Measurements from ENCODE around the gene ZSWIM6. TPM values are rescaled to one million over a fixed set of nuclear protein-coding genes. Genes with fewer than 3 reads are reported as not detected.

The ZSWIM6 gene
- total RNA-seq, 4 donors from 2014 or later: 13.3 to 19.4 (median 16.0) TPM

GRCh38 chr5:61293873-61294272, 38.2 kb upstream of the ZSWIM6 start:
- H3K27me3 ChIP-seq: no peaks in the 10 kb centered on the region
- H3K27ac ChIP-seq: no peak overlapping the region
- TF ChIP-seq POLR2A (IDR thresholded peaks at IDR 0.05) (no peak), CTCF (IDR thresholded peaks at IDR 0.05) (no peak)
- H3K9me3 ChIP-seq: no peaks in the 10 kb centered on the region
- no peak for DNase-seq
- H3K4me1 ChIP-seq: peaks cover 0 to 15% (median 1%) of the 10 kb centered on the region in 4 donors
- H3K36me3 ChIP-seq: no peaks in the 10 kb centered on the region
- H3K4me3 ChIP-seq: no peak overlapping the region

- Histone ChIP-seq H3K4me3 (no peak overlapping the region), H3K9me3 (no peaks in the 10 kb centered on the region), H3K4me1 (peaks cover 0 to 13% (median 1%) of the 10 kb centered on the region in 4 donors), H3K27me3 (no peaks in the 10 kb centered on the region), H3K27ac (no peak overlapping the region), H3K36me3 (no peaks in the 10 kb centered on the region)
- DNase-seq: no peak
- TF ChIP-seq CTCF (IDR thresholded peaks at IDR 0.05) (no peak), POLR2A (IDR thresholded peaks at IDR 0.05) (no peak)
Measured at GRCh38 chr5:61295365-61295764, 36.7 kb upstream of the ZSWIM6 start.

- Histone ChIP-seq H3K27me3 (no peaks in the 10 kb centered on the region), H3K36me3 (no peaks in the 10 kb centered on the region), H3K4me1 (peaks cover 0 to 13% (median 0%) of the 10 kb centered on the region in 4 donors), H3K9me3 (no peaks in the 10 kb centered on the region), H3K4me3 (no peak overlapping the region), H3K27ac (no peak overlapping the region)
- TF ChIP-seq CTCF (IDR thresholded peaks at IDR 0.05): no peak
- no peak for DNase-seq
Measured at GRCh38 chr5:61298066-61298465, 34.0 kb upstream of the ZSWIM6 start.

GRCh38 chr5:61298580-61298979, 33.5 kb upstream of the ZSWIM6 start:
- H3K27ac ChIP-seq: no peak overlapping the region
- H3K27me3 ChIP-seq: no peaks in the 10 kb centered on the region
- H3K9me3 ChIP-seq: no peaks in the 10 kb centered on the region
- H3K4me1 ChIP-seq: peaks cover 0 to 13% (median 0%) of the 10 kb centered on the region in 4 donors
- H3K4me3 ChIP-seq: no peak overlapping the region
- no peaks in the 10 kb centered on the region for H3K36me3 ChIP-seq
- TF ChIP-seq CTCF (IDR thresholded peaks at IDR 0.05): no peak
- TF ChIP-seq POLR2A (IDR thresholded peaks at IDR 0.05): no peak
- DNase-seq: no peak

GRCh38 chr5:61299261-61299681, 32.8 kb upstream of the ZSWIM6 start:
- DNase-seq: no peak
- Histone ChIP-seq H3K9me3 (no peaks in the 10 kb centered on the region), H3K36me3 (no peaks in the 10 kb centered on the region), H3K4me1 (peaks cover 0 to 13% (median 0%) of the 10 kb centered on the region in 4 donors), H3K4me3 (no peak overlapping the region), H3K27ac (no peak overlapping the region), H3K27me3 (no peaks in the 10 kb centered on the region)
- TF ChIP-seq CTCF (IDR thresholded peaks at IDR 0.05) (no peak), POLR2A (IDR thresholded peaks at IDR 0.05) (no peak)

All from Peyer's patch (tissue), 4 donors.